Activated T-helper 9 cell treated with anti-CD3 and anti-CD28 coated beads, Interleukin-2, amount 50 U/mL, for 16 hours (primary cell): ENCODE data around the gene SNF8.
"Not testable (repeated sequence)": the region's sequence is repeated elsewhere in the genome, so short reads cannot be mapped to it uniquely, and the experiment has no call there.

Experiments used
- DNase-seq: peaks from one replicate; pipeline ENCODE4 v3.0.0-alpha.2; 2020; ENCODE audit warnings: low read depth

SNF8 gene, protein sequence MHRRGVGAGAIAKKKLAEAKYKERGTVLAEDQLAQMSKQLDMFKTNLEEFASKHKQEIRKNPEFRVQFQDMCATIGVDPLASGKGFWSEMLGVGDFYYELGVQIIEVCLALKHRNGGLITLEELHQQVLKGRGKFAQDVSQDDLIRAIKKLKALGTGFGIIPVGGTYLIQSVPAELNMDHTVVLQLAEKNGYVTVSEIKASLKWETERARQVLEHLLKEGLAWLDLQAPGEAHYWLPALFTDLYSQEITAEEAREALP

GRCh38 chr17:48944515-48945260 is at the start of gene SNF8:
Gene SNF8, minus strand, starts transcription at chr17:48944842. Its CDS starts 108 bp downstream, at chr17:48944734.
- peak; percentile 92 for DNase-seq

DNA sequence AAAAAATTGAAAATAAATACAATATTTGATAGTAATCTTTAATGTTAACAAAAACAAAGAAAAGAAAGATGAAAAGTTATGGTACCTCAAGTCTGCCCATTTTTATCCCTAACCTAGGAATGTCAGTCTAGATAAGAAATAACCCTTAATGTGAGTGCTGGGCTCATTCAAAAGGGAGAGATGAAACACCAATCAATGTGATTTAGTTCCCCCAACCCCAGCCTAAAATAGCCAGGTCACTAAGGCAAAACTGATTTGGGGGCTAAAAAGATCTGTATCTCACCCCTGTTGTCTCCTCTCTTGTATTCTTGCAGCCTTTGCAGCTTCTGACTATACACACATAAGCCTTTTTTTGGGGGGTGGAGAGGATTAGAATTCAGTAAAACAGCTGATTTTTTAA is 49.3 kb upstream of the SNF8 start:
- no peak for DNase-seq

DNA sequence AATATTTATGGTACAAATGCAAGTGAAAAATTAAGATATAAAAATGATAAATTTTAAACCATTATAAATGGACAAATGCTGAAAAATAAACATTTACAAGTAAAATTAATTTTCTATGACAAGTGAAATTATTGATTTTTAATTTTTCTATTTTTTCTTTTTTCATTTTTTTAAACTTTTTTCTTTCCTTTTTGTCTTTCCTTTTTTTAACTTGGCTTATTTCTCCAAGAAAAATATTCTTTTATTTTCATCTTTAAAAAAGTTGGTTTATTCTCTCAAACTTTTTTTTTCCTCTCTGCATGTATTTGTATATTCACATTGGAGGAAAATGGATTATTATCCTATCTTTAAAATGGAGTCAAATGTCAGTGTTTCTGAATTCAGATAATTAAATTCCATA is 48.7 kb upstream of the SNF8 start:
- DNase-seq = no peak

GRCh38 chr17:48992444-48992843 is 47.8 kb upstream of the SNF8 start:
- DNase-seq = no peak

GRCh38 chr17:48990882-48991357 is 46.3 kb upstream of the SNF8 start:
- DNase-seq = no peak

DNA sequence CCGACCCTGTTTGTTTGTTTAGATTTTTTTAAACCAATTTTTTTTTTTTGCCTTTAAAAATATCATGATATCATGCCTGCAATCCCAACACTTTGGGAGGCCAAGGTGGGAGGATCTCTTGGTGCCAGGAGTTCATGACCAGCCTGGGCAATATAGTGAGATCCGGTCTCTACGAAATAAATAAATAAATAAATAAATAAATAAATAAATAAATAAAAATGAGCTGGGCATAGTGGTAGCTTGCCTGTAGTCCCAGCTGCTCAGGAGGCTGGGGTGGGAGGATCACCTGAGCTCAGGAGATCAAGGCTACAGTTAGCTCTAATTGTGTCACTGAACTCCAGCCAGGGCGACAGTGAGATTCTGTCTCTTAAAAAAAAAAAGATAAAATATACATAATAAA is 44.5 kb upstream of the SNF8 start:
- DNase-seq = no peak

DNA sequence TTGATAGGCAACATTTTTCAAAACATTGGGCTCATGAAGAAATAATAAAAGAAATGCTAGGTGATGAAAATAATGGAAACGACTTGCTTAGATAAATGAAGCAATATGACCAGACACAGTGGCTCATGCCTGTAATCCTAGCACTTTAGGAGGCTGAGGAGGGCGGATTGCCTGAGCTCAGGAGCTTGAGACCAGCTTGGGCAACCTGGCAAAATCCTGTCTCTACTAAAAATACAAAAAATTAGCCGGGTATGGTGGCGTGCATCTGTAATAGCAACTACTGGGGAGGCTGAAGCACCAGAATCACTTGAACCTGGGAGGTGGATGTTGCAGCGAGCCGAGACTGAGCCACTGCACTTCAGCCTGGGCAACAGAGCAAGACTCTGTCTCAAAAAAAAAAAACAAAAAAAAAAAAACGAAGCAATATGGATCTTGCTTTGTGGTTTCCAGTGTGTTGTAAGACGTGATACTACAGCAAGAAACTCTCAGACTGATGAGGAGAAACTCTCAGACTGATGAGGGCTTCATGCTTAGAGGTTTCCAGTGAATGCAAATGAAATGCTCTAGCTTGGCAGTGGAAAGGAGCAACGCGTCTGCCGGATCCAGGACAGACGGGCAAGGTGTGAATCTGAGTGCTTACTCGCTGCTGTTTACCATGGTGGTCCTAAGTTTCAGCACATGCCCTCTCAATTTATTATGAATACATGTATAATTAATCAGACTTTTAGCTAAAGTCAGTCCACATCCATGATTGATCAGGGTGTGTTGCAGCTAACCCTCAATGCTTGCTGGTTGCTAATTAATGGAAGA is 41.0 kb upstream of the SNF8 start:
- DNase-seq = no peak

GRCh38 chr17:48981927-48982539 is 37.4 kb upstream of the SNF8 start:
- no peak for DNase-seq

DNA sequence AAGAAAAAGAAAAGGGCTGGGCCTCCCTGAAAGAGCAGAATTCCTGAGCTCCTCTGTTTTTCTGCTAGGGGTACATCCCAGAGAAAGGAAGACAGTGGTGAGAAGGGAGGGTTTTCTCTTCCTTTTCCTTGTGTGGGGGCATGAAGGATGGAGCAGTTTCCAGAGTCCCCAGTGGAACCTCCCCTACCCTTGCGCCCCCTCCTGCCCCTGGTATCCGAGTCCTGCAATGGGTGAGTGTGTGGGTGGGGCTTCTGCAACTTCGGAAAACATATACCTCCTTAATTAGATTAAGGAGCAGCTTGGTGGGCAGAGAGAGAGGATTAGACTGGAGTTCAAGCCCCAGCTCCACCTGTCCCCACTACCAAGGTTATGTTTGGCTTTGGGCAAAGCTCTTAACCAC is 29.2 kb upstream of the SNF8 start:
- DNase-seq = no peak

DNA sequence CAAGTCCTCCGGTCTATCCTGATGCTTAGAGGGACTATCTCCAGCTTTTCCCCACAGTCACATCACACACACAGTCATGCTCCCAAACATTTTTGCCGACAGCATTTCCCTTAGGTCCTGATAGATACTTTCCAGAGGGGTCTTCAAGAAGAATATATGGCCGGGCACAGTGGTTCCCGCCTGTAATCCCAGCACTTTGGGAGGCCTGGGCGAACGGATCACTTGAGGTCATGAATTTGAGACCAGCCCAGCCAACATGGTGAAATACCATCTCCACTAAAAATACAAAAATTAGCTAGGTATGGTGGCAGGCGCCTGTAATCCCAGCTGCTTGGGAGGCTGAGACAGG is 28.1 kb upstream of the SNF8 start:
- DNase-seq = no peak

GRCh38 chr17:48970865-48971687 is 26.4 kb upstream of the SNF8 start:
- DNase-seq = no peak

DNA sequence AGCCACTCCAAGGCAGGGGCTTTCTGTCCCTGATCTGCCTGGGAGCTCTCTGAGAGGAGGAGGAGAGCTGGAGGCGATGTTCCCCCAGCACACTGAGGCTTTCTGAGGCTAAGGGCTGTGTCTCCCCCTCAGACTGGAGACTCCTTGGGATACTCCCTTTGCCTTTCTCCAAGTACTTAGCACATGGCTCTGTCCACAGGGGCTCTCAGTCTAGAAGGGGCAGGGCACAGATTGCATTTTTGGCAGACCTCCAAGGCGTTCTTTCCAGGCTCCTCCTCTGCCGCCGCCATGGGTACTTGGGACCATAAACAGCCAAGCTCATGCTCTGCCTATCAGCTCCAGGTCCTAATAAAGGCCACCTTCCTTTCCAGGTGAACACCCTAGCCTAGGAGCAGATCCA is 25.6 kb upstream of the SNF8 start:
- DNase-seq = no peak

DNA sequence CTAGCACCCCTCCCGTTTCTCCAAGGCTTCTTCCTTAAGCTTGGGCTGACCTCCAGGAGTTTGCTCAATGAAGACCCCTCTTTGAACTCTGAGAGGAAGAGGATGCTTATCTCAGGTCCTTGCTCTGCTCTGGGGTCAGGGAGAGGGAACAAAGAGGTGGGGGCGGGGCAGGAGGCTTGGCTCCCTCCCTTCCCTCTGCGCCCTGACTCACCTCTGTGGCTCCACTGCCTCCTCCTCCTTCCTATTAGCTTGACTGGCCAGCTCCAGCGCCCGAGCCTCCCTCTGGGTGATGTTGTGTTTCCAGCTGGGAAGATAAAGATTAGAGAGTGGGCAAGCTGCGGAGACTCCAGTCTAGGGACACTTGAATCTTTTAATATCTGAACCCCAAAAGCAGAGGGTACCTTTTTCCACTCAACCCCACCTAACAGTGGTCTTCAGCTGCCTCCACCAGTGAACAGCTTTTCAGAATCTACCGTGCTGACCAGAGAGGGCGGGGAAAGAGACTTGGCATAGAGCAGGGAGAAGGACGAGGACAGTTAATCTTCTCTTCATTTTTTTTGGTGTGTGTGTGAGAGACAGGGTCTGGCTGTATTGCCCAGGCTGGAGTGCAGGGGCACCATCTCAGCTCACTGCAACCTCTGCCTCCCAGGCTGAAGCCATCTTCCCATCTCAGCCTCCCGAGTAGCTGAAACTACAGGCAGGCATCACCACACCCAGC is 17.0 kb upstream of the SNF8 start:
- no peak for DNase-seq

DNA sequence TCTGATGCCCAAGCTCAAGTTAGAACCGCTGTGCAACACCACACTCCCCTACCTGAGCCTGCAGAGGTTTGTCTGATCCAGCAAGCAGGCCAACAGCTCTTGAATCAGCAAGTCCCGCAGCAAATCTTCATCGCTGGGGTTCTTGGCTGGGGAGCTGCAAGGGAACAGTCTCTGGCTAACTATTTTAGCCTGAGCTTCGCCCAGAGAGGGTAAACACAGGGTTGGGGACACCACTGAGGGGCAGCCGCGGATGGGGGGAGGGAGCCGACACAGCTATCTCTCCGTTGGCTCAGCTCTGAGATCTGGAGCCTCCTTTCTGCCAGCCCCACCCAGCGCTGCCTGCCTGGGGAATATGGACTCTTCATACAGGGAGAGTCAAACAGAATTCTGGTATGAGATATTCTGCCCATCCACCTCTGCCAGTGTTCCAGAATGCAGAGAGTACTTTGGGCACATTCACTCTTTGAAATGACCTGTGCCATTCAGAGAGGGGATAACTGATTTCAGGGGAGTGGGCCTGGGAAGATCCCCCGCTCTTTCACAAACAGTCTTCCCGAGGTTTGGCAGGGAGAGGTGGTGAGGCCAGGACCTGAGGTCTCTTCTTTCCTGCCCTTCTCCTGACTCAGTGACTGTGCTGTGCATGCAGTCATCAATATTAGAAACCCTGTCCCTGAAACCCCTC is 16.3 kb upstream of the SNF8 start:
- DNase-seq = no peak

GRCh38 chr17:48954300-48954755 is 9.7 kb upstream of the SNF8 start:
- no peak for DNase-seq

DNA sequence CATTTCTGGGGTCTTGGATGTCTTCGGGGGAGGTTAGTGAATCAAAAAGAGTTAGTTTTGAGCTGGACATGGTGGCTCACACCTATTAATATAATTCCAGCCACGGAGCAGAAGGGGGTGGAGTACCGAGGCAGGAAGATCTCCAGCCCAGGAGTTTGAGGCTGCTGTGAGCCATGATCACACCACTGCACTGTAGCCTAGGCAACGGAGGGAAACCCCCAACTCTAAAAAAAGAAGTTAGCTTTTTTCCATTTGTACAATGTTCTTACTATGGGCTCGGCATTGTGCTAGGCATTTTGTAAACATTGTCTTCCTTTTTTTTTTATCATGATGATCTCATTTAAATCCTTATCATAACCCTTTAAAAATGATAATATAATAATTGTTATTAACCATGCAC is 8.3 kb upstream of the SNF8 start:
- DNase-seq = no peak

- no peak for DNase-seq
These were observed 6.9 kb upstream of the SNF8 start for GRCh38 chr17:48951572-48951971.

- DNase-seq = not testable (repeated sequence)
These were observed 614 bp upstream of the SNF8 start for GRCh38 chr17:48945261-48945651.

GRCh38 chr17:48933035-48933434 is 11.6 kb downstream of the SNF8 start:
- DNase-seq = no peak

GRCh38 chr17:48930435-48930873 is 14.2 kb downstream of the SNF8 start:
- no peak for DNase-seq
